NT2/D1 (cell line): ENCODE measurements around the gene GOPC.

Source experiments
- DNase-seq: peaks from one replicate; pipeline ENCODE4 v3.0.0-alpha.2; 2011; ENCODE audit warnings: low read depth, low spot score
- H3K27me3 ChIP-seq: 2 replicates; pipeline ENCODE4 v1.6.0; 2011; ENCODE audit warnings: mild to moderate bottlenecking; ENCODE audit not compliant: insufficient read length, insufficient read depth
- H3K36me3 ChIP-seq: 2 replicates; pipeline ENCODE4 v1.6.1; 2011; ENCODE audit warnings: mild to moderate bottlenecking, low read length, mixed read lengths; ENCODE audit not compliant: insufficient read depth, insufficient read length
- H3K4me1 ChIP-seq: 2 replicates; pipeline ENCODE4 v1.5.1; 2011; ENCODE audit not compliant: insufficient read depth, insufficient read length
- H3K4me3 ChIP-seq: 2 replicates; pipeline ENCODE4 v1.5.1; 2011; ENCODE audit warnings: low read depth; ENCODE audit not compliant: insufficient read length
- H3K9ac ChIP-seq: 2 replicates; pipeline ENCODE4 v1.6.0; 2011; ENCODE audit warnings: low read depth; ENCODE audit not compliant: insufficient read length
- H3K9me3 ChIP-seq: 2 replicates; pipeline ENCODE4 v1.5.1; 2011; ENCODE audit warnings: mild to moderate bottlenecking, low read length; ENCODE audit not compliant: insufficient read depth
- SUZ12 ChIP-seq: IDR thresholded peaks from 2 replicates; pipeline ENCODE4 v1.6.1; 2011; ENCODE audit not compliant: insufficient read length, insufficient read depth; ENCODE audit errors: extremely low read depth
- YY1 ChIP-seq: IDR thresholded peaks from 2 replicates; pipeline ENCODE4 v1.6.1; 2011; ENCODE audit not compliant: insufficient read length, insufficient read depth
- ZNF274 ChIP-seq: IDR thresholded peaks from 2 replicates; pipeline ENCODE4 v1.6.1; 2011; ENCODE audit warnings: mild to moderate bottlenecking, low read depth, low read length

Gene GOPC

GRCh38 chr6:117513778-117514365, 88.4 kb downstream of the GOPC start:
- TF ChIP-seq SUZ12, result no peak
- Histone ChIP-seq H3K9ac (no peak overlapping the region), H3K4me3 (no peak overlapping the region), H3K27me3 (no peaks in the 10 kb centered on the region), H3K4me1 (no peaks in the 10 kb centered on the region), H3K36me3 (no peaks in the 10 kb centered on the region), H3K9me3 (no peaks in the 10 kb centered on the region; the same call in 1 of the 2 replicates)
- no peak for DNase-seq

GRCh38 chr6:117512987-117513573, 89.2 kb downstream of the GOPC start:
- Histone ChIP-seq H3K4me3 (no peak overlapping the region), H3K27me3 (no peaks in the 10 kb centered on the region), H3K36me3 (no peaks in the 10 kb centered on the region), H3K9me3 (no peaks in the 10 kb centered on the region; the same call in 1 of the 2 replicates), H3K4me1 (no peaks in the 10 kb centered on the region), H3K9ac (no peak overlapping the region)
- TF ChIP-seq SUZ12 (no peak), YY1 (no peak), ZNF274 (no peak)
- no peak for DNase-seq

- no peaks in the 10 kb centered on the region for H3K36me3 ChIP-seq
- H3K4me3 ChIP-seq, result no peak overlapping the region
- H3K27me3 ChIP-seq, result no peaks in the 10 kb centered on the region
- no peaks in the 10 kb centered on the region; the same call in 1 of the 2 replicates for H3K9me3 ChIP-seq
- no peaks in the 10 kb centered on the region for H3K4me1 ChIP-seq
- TF ChIP-seq ZNF274 (no peak), YY1 (no peak), SUZ12 (no peak)
- DNase-seq, result no peak
- no peak overlapping the region for H3K9ac ChIP-seq
Measured at GRCh38 chr6:117512056-117512828, 90.1 kb downstream of the GOPC start.
